ENCODE measurements around the gene ETV7. TPM values are rescaled to one million over a fixed set of nuclear protein-coding genes. Genes with fewer than 3 reads are reported as not detected.

Gene ETV7
- total and polyA plus RNA-seq, 2 experiments from 2014 or later, result 0.47 to 1.2 TPM

GRCh38 chr6:36340306-36340617 is 47.2 kb downstream of the ETV7 start:
- Histone ChIP-seq H3K4me1 (ENCODE audit: insufficient read depth) (no peaks in the 10 kb centered on the region), H3F3A (replicated peaks; ENCODE audit: low read depth) (0 out of 2 replicates have a peak, but pooled peaks cover 5% of the 10 kb centered on the region), H3K4me2 (peak overlapping the region; percentile 82), H4K20me1 (replicated peaks; ENCODE audit: insufficient read depth) (no peaks in the 10 kb centered on the region), H3K9me2 (ENCODE audit: insufficient read depth) (no peaks in the 10 kb centered on the region), H3K36me3 (ENCODE audit: insufficient read depth) (no peaks in the 10 kb centered on the region), H2AFZ (peak overlapping the region; percentile 99), H3K27me3 (ENCODE audit: insufficient read depth) (peaks cover 10% of the 10 kb centered on the region), H3K27ac (ENCODE audit: low read depth) (no peak overlapping the region), H3K4me3 (peak overlapping the region; percentile 55), H3K79me2 (replicated peaks; ENCODE audit: insufficient read depth) (no peaks in the 10 kb centered on the region)
- Mint-ChIP-seq H3K36me3 (ENCODE audit: low read depth) (no peaks in the 10 kb centered on the region), H3K9me3 (no peaks in the 10 kb centered on the region), H3K27me3 (ENCODE audit: insufficient read depth, low read depth, poor library complexity) (peaks cover 10% of the 10 kb centered on the region), H3K27ac (no peak overlapping the region), H3K4me3 (peak overlapping the region; percentile 69; the same call in 2 of the 3 replicates), H3K4me1 (peaks cover 8% of the 10 kb centered on the region)
- ATAC-seq, result no peak
- TF ChIP-seq ZNF462 (CRISPR knock-in tag; IDR thresholded peaks at IDR 0.05) (no peak), REST (IDR thresholded peaks at IDR 0.05; ENCODE audit: unreplicated experiment) (no peak), ZNF114 (CRISPR knock-in tag; IDR thresholded peaks at IDR 0.05) (no peak), CTCF (conservative IDR thresholded peaks at IDR 0.05; ENCODE audit: low read depth in 2 of 2) (no peak), CREB1 (CRISPR knock-in tag; IDR thresholded peaks at IDR 0.05; ENCODE audit: low read depth) (no peak), NANOG (IDR thresholded peaks at IDR 0.05; ENCODE audit: borderline replicate concordance) (no peak), STAT1 (IDR thresholded peaks at IDR 0.05; ENCODE audit: unreplicated experiment) (no peak)
- DNase-seq (ENCODE audit: low spot score), result no peak
